ENCODE results near the gene CCDC102A.
A peak's percentile ranks its signal among the peaks of the same experiment; 100 is the strongest.
"Not testable (repeated sequence)": the region's sequence is repeated elsewhere in the genome, so short reads cannot be mapped to it uniquely, and the experiment has no call there.

CCDC102A gene

GRCh38 chr16:57536306-57537193, at the start of gene CCDC102A:
CCDC102A (minus strand) TSS chr16:57536571; CDS start chr16:57529177, 7,394 bp downstream.
- peak; percentile 60 for DNase-seq (ENCODE audit: low spot score)

GRCh38 chr16:57585051-57585687, 48.8 kb upstream of the CCDC102A start:
- no peak for DNase-seq (ENCODE audit: low spot score)

- no peak for DNase-seq (ENCODE audit: low spot score)
Measured at GRCh38 chr16:57579361-57579665, 42.9 kb upstream of the CCDC102A start.

- no peak for DNase-seq (ENCODE audit: low spot score)
Measured at GRCh38 chr16:57578521-57579360, 42.4 kb upstream of the CCDC102A start.

GRCh38 chr16:57577691-57578224, 41.4 kb upstream of the CCDC102A start:
- no peak for DNase-seq (ENCODE audit: low spot score)

GRCh38 chr16:57577214-57577613, 40.8 kb upstream of the CCDC102A start:
- DNase-seq (ENCODE audit: low spot score), result no peak

- peak; percentile 72 for DNase-seq (ENCODE audit: low spot score)
Measured at GRCh38 chr16:57576429-57576870, 40.1 kb upstream of the CCDC102A start.

GRCh38 chr16:57575468-57576277, 39.3 kb upstream of the CCDC102A start:
- no peak for DNase-seq (ENCODE audit: low spot score)

- no peak for DNase-seq (ENCODE audit: low spot score)
Measured at GRCh38 chr16:57574646-57575467, 38.5 kb upstream of the CCDC102A start.

GRCh38 chr16:57574086-57574485, 37.7 kb upstream of the CCDC102A start:
- DNase-seq (ENCODE audit: low spot score), result no peak

- DNase-seq (ENCODE audit: low spot score), result no peak
Measured at GRCh38 chr16:57572978-57573728, 36.8 kb upstream of the CCDC102A start.

- no peak for DNase-seq (ENCODE audit: low spot score)
Measured at GRCh38 chr16:57571098-57571497, 34.7 kb upstream of the CCDC102A start.

- DNase-seq (ENCODE audit: low spot score), result no peak
Measured at GRCh38 chr16:57570301-57571070, 34.1 kb upstream of the CCDC102A start.

- DNase-seq (ENCODE audit: low spot score), result no peak
Measured at GRCh38 chr16:57569306-57569946, 33.1 kb upstream of the CCDC102A start.

- not testable (repeated sequence) for DNase-seq (ENCODE audit: low spot score)
Measured at GRCh38 chr16:57568772-57569171, 32.4 kb upstream of the CCDC102A start.

- DNase-seq (ENCODE audit: low spot score), result no peak
Measured at GRCh38 chr16:57568173-57568678, 31.9 kb upstream of the CCDC102A start.

GRCh38 chr16:57567691-57568090, 31.3 kb upstream of the CCDC102A start:
- DNase-seq (ENCODE audit: low spot score), result no peak

- DNase-seq (ENCODE audit: low spot score), result no peak
Measured at GRCh38 chr16:57566436-57566835, 30.1 kb upstream of the CCDC102A start.

All from hepatic stellate cell (primary cell).